Stimulated activated CD8-positive, alpha-beta memory T cell treated with anti-CD3 and anti-CD28 coated beads, Interleukin-4, amount 100 ng/mL, for 48 hours (primary cell): ENCODE results near the gene TRPV5.

Source experiments
- DNase-seq: peaks from one replicate; pipeline ENCODE4 v3.0.0-alpha.2; 2020

TRPV5 gene

GRCh38 chr7:142939226-142939910 is 5.8 kb upstream of the TRPV5 start, which contains the start of gene LLCFC1:
Gene LLCFC1 (plus strand): TSS chr7:142939484. CDS start chr7:142939622, 138 bp downstream.
- no peak for DNase-seq

GRCh38 chr7:142938611-142939010 is 5.1 kb upstream of the TRPV5 start:
- no peak for DNase-seq

GRCh38 chr7:142935941-142936565 is 2.5 kb upstream of the TRPV5 start:
- DNase-seq, result no peak

- no peak for DNase-seq
Observed at GRCh38 chr7:142934056-142934455, 510 bp upstream of the TRPV5 start.

GRCh38 chr7:142933092-142933475 is 462 bp downstream of the TRPV5 start:
- no peak for DNase-seq

GRCh38 chr7:142932386-142933091 is 1.0 kb downstream of the TRPV5 start:
- no peak for DNase-seq

- no peak for DNase-seq
Observed at GRCh38 chr7:142930126-142930730, 3.3 kb downstream of the TRPV5 start.

- DNase-seq, result no peak
Observed at GRCh38 chr7:142927949-142928348, 5.6 kb downstream of the TRPV5 start.

- no peak for DNase-seq
Observed at GRCh38 chr7:142927085-142927745, 6.3 kb downstream of the TRPV5 start.

GRCh38 chr7:142925413-142925812 is 8.1 kb downstream of the TRPV5 start:
- DNase-seq, result peak; percentile 26

- DNase-seq, result no peak
Observed at GRCh38 chr7:142923391-142923790, 10.2 kb downstream of the TRPV5 start.

- DNase-seq, result no peak
Observed at GRCh38 chr7:142919656-142920055, 13.9 kb downstream of the TRPV5 start.

GRCh38 chr7:142918901-142919300 is 14.6 kb downstream of the TRPV5 start:
- DNase-seq, result no peak

GRCh38 chr7:142917447-142917846 is 16.1 kb downstream of the TRPV5 start:
- no peak for DNase-seq

- DNase-seq, result no peak
Observed at GRCh38 chr7:142916508-142916907, 17.0 kb downstream of the TRPV5 start.

- no peak for DNase-seq
Observed at GRCh38 chr7:142915315-142915714, 18.2 kb downstream of the TRPV5 start.

GRCh38 chr7:142914121-142914520 is 19.4 kb downstream of the TRPV5 start:
- DNase-seq, result no peak

GRCh38 chr7:142913566-142913965 is 20.0 kb downstream of the TRPV5 start:
- DNase-seq, result no peak

GRCh38 chr7:142913051-142913450 is 20.5 kb downstream of the TRPV5 start:
- DNase-seq, result no peak

- DNase-seq, result no peak
Observed at GRCh38 chr7:142910481-142910880, 23.1 kb downstream of the TRPV5 start.

GRCh38 chr7:142910031-142910433 is 23.5 kb downstream of the TRPV5 start:
- no peak for DNase-seq

GRCh38 chr7:142908921-142909890 is 24.3 kb downstream of the TRPV5 start:
- DNase-seq, result no peak
